PFSK-1 (cell line): ENCODE results near the gene CCR5AS.

Source experiments
- FOXP2 ChIP-seq: optimal IDR thresholded peaks from 2 replicates; pipeline ENCODE3; 2011; ENCODE audit warnings: borderline replicate concordance, control low read depth, inconsistent platforms; ENCODE audit not compliant: insufficient read depth; ENCODE audit errors: extremely low read length, extremely low read depth
- POLR2AphosphoS5 ChIP-seq: IDR thresholded peaks from 2 replicates; pipeline ENCODE4 v1.6.1; 2012; ENCODE audit warnings: low read depth, mild to moderate bottlenecking, control low read depth, low read length, moderate library complexity
- REST ChIP-seq, 2 experiments: IDR thresholded peaks; 2 replicates each; pipeline versions ENCODE4 v1.6.1 to v1.8.0; 2011 to 2012; ENCODE audit warnings: low read depth in 2 of 2, low read length in 2 of 2, control low read depth in 1 of 2, inconsistent platforms in 1 of 2, mild to moderate bottlenecking in 1 of 2, moderate library complexity in 1 of 2; ENCODE audit not compliant: insufficient read depth in 1 of 2
- SIN3A ChIP-seq: IDR thresholded peaks from 2 replicates; pipeline ENCODE4 v1.6.1; 2012; ENCODE audit warnings: mild to moderate bottlenecking, low read length, moderate library complexity, borderline replicate concordance; ENCODE audit not compliant: insufficient read depth
- TAF1 ChIP-seq: IDR thresholded peaks from 2 replicates; pipeline ENCODE4 v1.6.1; 2012; ENCODE audit warnings: low read length, control low read depth, borderline replicate concordance; ENCODE audit not compliant: insufficient read depth

The CCR5AS gene

GRCh38 chr3:46447228-46447985 is 40.5 kb upstream of the CCR5AS start:
- no peak for TF ChIP-seq FOXP2
- no peak for TF ChIP-seq TAF1
- no peak for TF ChIP-seq POLR2AphosphoS5
- TF ChIP-seq REST (IDR thresholded peaks at IDR 0.05; ENCODE audit: insufficient read depth in 1 of 2, low read depth in 2 of 2, low read length in 2 of 2): no peak
- TF ChIP-seq SIN3A: no peak

GRCh38 chr3:46442576-46443530 is 36.0 kb upstream of the CCR5AS start:
- no peak for TF ChIP-seq REST (IDR thresholded peaks at IDR 0.05; ENCODE audit: insufficient read depth in 1 of 2, low read depth in 2 of 2, low read length in 2 of 2)
- TF ChIP-seq POLR2AphosphoS5: no peak

- TF ChIP-seq POLR2AphosphoS5: no peak
- no peak for TF ChIP-seq SIN3A
- TF ChIP-seq REST (IDR thresholded peaks at IDR 0.05; ENCODE audit: insufficient read depth in 1 of 2, low read depth in 2 of 2, low read length in 2 of 2): no peak
- TF ChIP-seq TAF1: no peak
- TF ChIP-seq FOXP2: no peak
Measured at GRCh38 chr3:46440531-46441294, 33.8 kb upstream of the CCR5AS start.

- TF ChIP-seq REST (IDR thresholded peaks at IDR 0.05; ENCODE audit: insufficient read depth in 1 of 2, low read depth in 2 of 2, low read length in 2 of 2): no peak
Measured at GRCh38 chr3:46438831-46439230, 32.0 kb upstream of the CCR5AS start.
